GM18508 (cell line): ENCODE data around the gene RMI2.
"Not testable (repeated sequence)": the region's sequence is repeated elsewhere in the genome, so short reads cannot be mapped to it uniquely, and the experiment has no call there.

ENCODE experiments used
- ATAC-seq: cut with Tn5 transposase; IDR thresholded peaks from one replicate; pipeline ENCODE4 v1.9.1; 2021; ENCODE audit warnings: moderate number of reproducible peaks; ENCODE audit not compliant: insufficient read depth, unreplicated experiment

RMI2 gene

GRCh38 chr16:11350519-11350918 is 5.3 kb downstream of the RMI2 start:
- no peak for ATAC-seq

DNA sequence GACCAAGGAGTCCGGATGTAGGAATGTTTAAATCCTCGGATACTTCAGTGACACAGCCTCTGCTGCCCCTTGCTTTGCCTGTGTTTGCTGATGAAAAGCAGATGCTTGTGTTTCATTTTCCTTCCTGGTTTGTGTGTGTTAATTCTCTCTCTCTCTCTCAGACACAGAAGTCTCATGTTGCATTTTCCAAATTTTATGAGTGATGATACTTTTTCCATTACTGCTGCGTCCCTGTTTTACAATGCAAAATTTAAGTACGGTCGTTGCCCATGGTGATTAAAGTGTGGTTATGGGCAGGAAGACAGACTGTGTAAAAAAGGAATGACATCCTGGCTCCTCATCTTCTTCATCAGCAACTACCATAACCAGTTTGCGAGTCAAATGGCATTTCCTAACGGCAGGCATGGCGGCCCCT is 5.7 kb downstream of the RMI2 start:
- ATAC-seq = no peak

DNA sequence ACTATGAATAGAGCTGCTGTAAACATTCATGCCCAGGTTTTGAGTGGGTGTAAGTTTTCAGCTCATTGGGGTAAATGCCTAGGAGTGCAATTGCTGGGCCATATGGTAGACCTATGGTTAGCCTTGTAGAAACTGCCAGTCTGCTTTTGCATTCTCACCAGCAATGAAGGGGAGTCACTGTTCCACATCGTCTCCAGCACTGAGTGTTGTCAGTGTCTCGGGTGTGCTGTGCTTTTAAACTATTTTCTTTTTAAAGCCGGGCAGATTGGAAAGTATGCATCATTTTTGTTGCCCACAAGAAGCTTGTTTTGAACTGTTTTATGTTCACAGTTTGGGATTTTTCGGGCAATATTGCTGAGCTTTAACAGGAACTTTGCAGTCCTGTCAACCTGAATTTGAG is 7.9 kb downstream of the RMI2 start:
- no peak for ATAC-seq

DNA sequence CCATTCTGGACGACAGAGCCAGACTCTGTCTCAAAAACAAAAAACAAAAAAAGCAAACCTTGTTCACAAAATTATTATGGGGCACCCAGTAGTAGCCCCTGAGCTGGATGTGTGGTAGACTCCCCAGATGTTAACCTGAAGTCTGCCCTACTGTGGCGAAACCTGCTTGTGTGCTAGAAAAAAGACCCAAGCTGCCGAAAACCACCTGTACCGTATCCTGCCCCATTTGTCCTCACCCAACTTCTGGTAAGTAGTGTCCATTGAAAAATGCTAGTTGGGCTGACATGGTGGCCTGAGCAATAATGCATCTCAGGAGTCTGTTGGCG is 9.1 kb downstream of the RMI2 start:
- no peak for ATAC-seq

GRCh38 chr16:11354733-11355574 is 9.7 kb downstream of the RMI2 start:
- ATAC-seq = peak; percentile 54

DNA sequence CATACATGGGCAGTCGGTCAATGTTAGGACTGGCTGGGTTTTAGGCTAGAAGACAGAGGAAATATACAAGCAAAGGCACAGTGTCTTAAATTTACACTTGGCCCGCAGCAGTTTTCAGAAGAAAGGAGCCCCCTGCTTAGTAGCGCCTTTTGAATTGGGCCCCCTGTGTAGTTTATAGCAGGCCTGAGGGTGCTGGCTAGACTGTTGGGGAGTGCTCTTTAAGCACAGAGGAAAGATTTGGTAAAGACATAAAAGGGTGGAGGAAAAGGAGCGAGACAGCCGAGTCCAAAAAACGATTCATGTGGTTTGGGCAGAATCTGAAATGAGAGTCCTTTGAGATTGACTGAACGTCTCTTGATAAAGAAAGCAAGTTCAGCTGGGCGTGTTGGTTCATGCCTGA is 10.6 kb downstream of the RMI2 start:
- ATAC-seq = no peak

- ATAC-seq = no peak
Observed at GRCh38 chr16:11356573-11357331, 11.5 kb downstream of the RMI2 start.

- no peak for ATAC-seq
Observed at GRCh38 chr16:11358531-11358930, 13.3 kb downstream of the RMI2 start.

DNA sequence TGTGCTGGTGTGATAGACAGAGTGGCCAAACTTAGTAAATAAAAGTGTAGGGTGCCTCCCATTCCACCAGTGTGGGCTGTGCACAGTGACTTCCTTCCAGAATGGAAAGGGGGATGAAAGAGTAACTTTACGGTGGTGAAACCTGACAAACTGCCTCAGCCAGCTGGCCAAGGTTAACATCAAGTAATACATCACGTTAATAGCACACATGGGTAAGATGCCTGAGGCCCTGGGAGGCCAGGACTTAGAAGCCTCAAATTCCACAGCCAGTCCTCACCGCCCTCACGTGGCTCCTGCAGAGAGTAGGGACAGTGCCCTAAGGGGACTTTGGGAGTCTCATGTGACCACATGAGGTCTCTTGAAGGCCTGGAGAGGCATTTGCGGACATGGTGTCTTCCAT is 14.1 kb downstream of the RMI2 start:
- no peak for ATAC-seq

DNA sequence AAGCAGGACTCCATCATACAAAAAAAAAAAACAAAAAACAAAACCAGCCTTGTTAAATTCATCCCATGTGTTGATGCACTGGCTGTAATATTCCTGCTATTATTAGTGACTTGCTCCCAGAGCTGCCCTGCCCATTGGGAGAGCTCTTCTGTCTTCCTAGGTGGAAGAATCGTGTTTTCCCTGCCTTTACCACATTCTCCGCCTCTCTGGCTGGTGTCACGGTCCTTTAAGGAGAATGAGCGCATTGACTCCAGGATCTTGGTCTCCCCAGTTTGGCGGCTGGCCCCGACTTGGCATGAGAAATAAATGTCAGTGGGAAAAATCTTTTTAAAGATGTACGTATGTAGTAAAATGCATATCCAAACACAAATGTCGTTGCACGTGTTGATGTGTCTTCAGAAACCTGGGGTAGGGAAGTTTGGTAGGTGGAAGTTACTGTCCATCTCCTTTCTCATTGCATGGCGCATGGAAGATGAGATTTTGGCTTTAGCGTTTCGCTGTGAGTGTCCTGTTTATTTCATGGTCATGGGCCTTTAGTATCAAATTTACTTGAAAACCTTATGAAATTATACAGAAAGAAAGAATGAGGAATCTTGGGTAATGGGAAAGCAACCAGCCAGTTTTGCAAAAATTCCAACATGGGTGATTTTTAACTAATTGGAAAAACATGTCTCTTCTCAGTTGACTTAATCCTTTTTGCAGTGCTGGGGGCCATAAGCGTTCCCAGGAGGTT is 15.5 kb downstream of the RMI2 start:
- ATAC-seq = no peak

DNA sequence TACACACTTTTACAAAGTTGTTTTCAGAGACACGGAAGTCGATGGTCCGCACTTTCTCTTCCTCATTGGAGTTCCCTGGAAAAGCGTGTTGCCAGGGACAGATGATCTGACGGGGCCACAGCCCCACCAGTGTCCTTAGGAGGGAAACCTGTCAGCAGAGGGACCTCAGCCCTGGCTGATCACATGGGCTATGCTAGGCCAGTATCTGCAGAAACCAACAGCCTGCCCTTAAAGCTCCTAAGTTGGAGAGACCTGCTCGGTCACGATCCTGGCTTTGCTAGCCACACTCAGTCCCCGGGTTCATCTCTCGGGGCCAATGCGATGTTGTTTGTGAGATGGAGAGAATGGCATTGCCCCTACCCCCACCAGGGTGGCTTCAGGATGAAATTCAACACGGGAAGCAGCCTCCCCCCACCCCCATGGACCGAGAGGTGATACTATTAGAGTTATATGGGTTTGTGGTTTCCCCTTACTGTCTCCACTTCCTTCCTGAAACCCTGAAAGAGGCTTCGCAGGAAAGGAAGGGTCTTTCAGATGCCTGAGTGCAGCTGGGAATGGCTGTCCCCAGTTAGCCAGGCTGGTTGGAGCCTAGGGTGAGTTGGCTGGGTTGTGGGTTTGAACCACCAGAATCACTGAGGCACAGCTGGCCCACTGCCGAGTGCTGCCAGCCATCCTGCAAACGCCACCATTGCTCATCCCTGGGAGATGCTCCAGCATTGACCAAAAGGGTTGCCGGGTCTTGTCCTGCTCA is 16.6 kb downstream of the RMI2 start:
- no peak for ATAC-seq

DNA sequence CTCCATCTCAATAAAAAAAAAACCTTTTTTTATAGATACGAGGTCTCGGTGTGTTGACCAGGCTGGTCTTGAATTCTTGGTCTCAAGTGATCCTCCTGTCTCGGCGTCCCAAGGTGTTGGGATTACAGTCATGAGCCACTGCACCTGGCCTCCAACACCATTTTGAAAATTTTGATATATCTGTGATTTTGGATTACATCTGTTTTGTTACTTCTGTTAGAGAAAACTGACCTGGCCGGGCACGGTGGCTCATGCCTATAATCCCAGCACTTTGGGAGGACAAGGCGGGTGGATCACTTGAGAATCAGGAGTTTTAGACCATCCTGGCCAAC is 18.6 kb downstream of the RMI2 start:
- no peak for ATAC-seq

DNA sequence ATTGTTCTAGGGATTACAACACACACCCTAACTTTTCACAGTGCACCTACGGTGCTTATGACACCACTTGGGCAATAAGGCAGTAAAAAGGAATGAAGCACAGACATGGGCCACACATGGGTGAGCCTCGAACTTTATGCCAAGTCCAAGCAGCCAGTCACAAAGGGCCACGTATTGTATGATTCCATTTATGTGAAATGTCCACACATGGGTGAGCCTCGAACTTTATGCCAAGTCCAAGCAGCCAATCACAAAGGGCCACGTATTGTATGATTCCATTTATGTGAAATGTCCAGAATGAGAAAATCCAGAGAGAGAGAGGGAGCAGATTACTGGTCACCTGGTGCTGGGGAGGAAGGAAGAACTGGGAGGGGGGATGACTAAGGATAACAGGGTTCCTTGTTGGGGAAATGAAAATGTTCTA is 22.2 kb downstream of the RMI2 start:
- ATAC-seq = no peak

GRCh38 chr16:11370084-11370931 is 25.0 kb downstream of the RMI2 start:
- no peak for ATAC-seq

DNA sequence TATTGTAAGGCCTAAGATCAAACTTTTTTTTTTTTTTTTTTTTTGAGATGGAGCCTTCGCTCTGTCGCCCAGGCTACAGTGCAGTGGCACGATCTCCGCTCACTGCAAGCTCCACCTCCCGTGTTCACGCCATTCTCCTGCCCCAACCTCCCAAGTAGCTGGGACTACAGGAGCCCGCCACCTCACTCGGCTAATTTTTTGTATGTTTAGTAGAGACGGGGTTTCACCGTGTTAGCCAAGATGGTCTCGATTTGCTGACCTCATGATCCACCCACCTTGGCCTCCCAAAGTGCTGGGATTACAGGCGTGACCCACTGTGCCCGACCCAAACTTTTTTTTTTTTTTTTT is 25.6 kb downstream of the RMI2 start:
- not testable (repeated sequence) for ATAC-seq

- no peak for ATAC-seq
Observed at GRCh38 chr16:11372073-11372828, 27.0 kb downstream of the RMI2 start.

DNA sequence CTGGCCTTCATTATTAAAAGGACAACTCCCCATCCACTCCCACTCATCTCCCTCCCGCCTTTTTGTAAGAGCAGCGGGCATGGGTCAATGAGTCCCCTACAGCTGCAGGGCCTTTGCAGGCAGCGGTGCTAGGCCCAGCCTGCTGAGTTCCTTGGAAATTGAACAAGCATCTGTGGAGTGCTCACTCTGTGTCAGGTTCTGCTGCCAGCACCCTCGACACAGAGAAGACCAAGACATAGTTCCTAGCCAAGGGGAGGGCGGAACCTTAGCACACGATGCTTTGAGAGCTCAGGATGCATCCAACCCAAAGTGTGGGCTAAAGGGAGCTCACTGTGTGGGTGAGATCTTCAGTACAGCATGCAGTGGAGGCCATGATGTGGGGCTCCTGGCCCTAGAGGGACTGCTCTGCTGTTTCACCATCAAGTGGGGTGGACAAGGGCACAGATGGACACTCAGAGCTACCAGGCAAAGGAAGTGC is 27.6 kb downstream of the RMI2 start:
- ATAC-seq = no peak

GRCh38 chr16:11374255-11374654 is 29.0 kb downstream of the RMI2 start:
- no peak for ATAC-seq

DNA sequence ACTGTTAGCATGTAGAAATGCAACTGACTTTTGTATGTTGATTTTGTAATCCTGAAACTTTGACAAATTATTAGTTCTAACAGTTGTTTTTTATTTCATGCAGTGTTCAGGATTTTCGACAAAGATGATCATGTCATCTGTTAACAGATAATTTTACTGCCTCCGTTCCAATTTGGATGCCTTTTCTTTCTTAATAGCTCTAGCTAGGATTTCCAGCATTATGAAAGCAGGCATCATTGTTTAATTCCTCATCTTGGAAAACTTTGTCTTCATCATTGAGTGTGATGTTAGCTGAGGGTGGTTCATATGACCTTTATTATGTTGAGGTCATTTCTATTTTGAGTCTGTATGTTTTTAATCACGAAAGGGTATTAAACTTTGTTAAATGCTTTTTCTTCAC is 31.9 kb downstream of the RMI2 start:
- ATAC-seq = no peak
